A549 (cell line): ENCODE measurements around the gene PECR. TPM values are rescaled to one million over a fixed set of nuclear protein-coding genes. Genes with fewer than 3 reads are reported as not detected.
A peak's percentile ranks its signal among the peaks of the same experiment; 100 is the strongest.

Experiments
- ATAC-seq, 2 experiments: fragments of 200-7000 bp in 1 of 2; fragments of >200 bp in 1 of 2; cut with Nextera tagmentation in 1 of 2; cut with Tn5 transposase in 1 of 2; 3 replicates each; pipeline versions ENCODE4 v1.8.0 to v1.9.1; 2018 to 2020; ENCODE audit warnings: mild to moderate bottlenecking in 1 of 2, moderate library complexity in 1 of 2
- CTCF ChIA-PET: fragments of 300-600 bp; sonication (Branson Sonifier 250); formaldehyde crosslinking; extraction: SDS; loops from one replicate; lab custom pipeline; 2021; ENCODE audit warnings: antibody characterized with exemption, inconsistent platforms; lab: Yijun Ruan, JAX
- POLR2A ChIA-PET: fragments of 350-600 bp; formaldehyde crosslinking; extraction: SDS; loops from one replicate; lab custom pipeline; 2021; ENCODE audit warnings: antibody characterized with exemption, inconsistent platforms; lab: Yijun Ruan, JAX
- DNase-seq, 2 experiments: peaks; one replicate each; pipeline versions ENCODE4 v3.0.0 to v3.0.0-alpha.2; 2011 to 2016; ENCODE audit warnings: low read depth in 1 of 2, low spot score in 1 of 2
- FAIRE-seq: peaks from 2 replicates; lab custom pipeline; 2011; peaks lifted over from hg19 to GRCh38; lab: Jason Lieb, UNC
- H3K27ac ChIP-seq, 2 experiments: fragments of >200 bp; sonication (Bioruptor Twin); formaldehyde crosslinking; 3 replicates each; pipeline ENCODE4 v1.5.1; 2016 to 2017
- H3K4me1 ChIP-seq: fragments of >200 bp; sonication (Bioruptor Twin); formaldehyde crosslinking; 3 replicates; pipeline ENCODE4 v1.6.1; 2016
- H3K4me2 ChIP-seq: fragments of >200 bp; sonication (Bioruptor Twin); formaldehyde crosslinking; 3 replicates; pipeline ENCODE4 v1.6.1; 2016
- H3K4me3 ChIP-seq: fragments of >200 bp; sonication (Bioruptor Twin); formaldehyde crosslinking; 3 replicates; pipeline ENCODE4 v1.5.1; 2016
- H3K9me3 ChIP-seq: fragments of >200 bp; sonication (Bioruptor Twin); formaldehyde crosslinking; 3 replicates; pipeline ENCODE4 v1.6.1; 2016
- BHLHE40 ChIP-seq: IDR thresholded peaks from 2 replicates; pipeline ENCODE4 v1.6.1; 2012; ENCODE audit warnings: low read depth, low read length, inconsistent platforms
- EP300 ChIP-seq, 2 experiments: fragments of >200 bp; sonication (Bioruptor Twin); formaldehyde crosslinking; IDR thresholded peaks; 2 replicates in 1 of 2; 3 replicates in 1 of 2; pipeline ENCODE4 v1.6.1; 2016 to 2017
- HOXB5 ChIP-seq: fragments of 250-450 bp; sonication (Bioruptor Pico); IDR thresholded peaks from 2 replicates; pipeline ENCODE4 v1.5.0; 2020; ENCODE audit warnings: mild to moderate bottlenecking, moderate library complexity
- KDM1A ChIP-seq: fragments of 200-600 bp; sonication (generic); IDR thresholded peaks from 2 replicates; pipeline ENCODE4 v1.6.1; 2016; ENCODE audit warnings: low read depth, mild to moderate bottlenecking
- KDM5A ChIP-seq: fragments of 200-600 bp; sonication (generic); IDR thresholded peaks from 2 replicates; pipeline ENCODE4 v1.6.1; 2016; ENCODE audit warnings: antibody characterized with exemption, mild to moderate bottlenecking
- MAZ ChIP-seq: fragments of 150-350 bp; IDR thresholded peaks from 2 replicates; pipeline ENCODE4 v1.6.1; 2014; ENCODE audit warnings: antibody characterized with exemption, low read depth, low read length, borderline replicate concordance
- MYC ChIP-seq: IDR thresholded peaks from 2 replicates; pipeline ENCODE4 v1.6.1; 2012; ENCODE audit warnings: mild to moderate bottlenecking, inconsistent platforms, low read length, improper control_type of control experiment, borderline replicate concordance
- NFE2L2 ChIP-seq: fragments of 150-350 bp; conservative IDR thresholded peaks from 2 replicates; pipeline ENCODE4 v1.6.1; 2014; ENCODE audit warnings: low read length
- NR3C1 ChIP-seq: fragments of >200 bp; sonication (Bioruptor Twin); formaldehyde crosslinking; IDR thresholded peaks from 3 replicates; pipeline ENCODE4 v1.6.1; 2017
- POLR2A ChIP-seq: IDR thresholded peaks from 2 replicates; pipeline ENCODE4 v1.6.1; 2012; ENCODE audit warnings: mild to moderate bottlenecking, low read length
- RAD21 ChIP-seq, 2 experiments: fragments of >200 bp in 1 of 2; sonication (Bioruptor Twin) in 1 of 2; formaldehyde crosslinking in 1 of 2; IDR thresholded peaks in 1 of 2; conservative IDR thresholded peaks in 1 of 2; 2 replicates in 1 of 2; 3 replicates in 1 of 2; pipeline ENCODE4 v1.6.1; 2012 to 2018; ENCODE audit warnings: inconsistent platforms in 1 of 2
- RNF2 ChIP-seq: fragments of 200-600 bp; sonication (generic); IDR thresholded peaks from 2 replicates; pipeline ENCODE4 v1.6.1; 2016; ENCODE audit warnings: low read depth, mild to moderate bottlenecking, antibody characterized with exemption, moderate library complexity, borderline replicate concordance
- SMC3 ChIP-seq: fragments of >200 bp; sonication (Bioruptor Twin); formaldehyde crosslinking; IDR thresholded peaks from 3 replicates; pipeline ENCODE4 v1.6.1; 2018; ENCODE audit warnings: inconsistent platforms
- SREBF2 ChIP-seq: fragments of 450-650 bp; IDR thresholded peaks from 2 replicates; pipeline ENCODE4 v1.6.1; 2014; ENCODE audit warnings: mild to moderate bottlenecking, moderate library complexity
- ZSCAN20 ChIP-seq: fragments of 250-450 bp; sonication (Bioruptor Pico); IDR thresholded peaks from 2 replicates; pipeline ENCODE4 v1.8.0; 2022; ENCODE audit warnings: mild to moderate bottlenecking, moderate library complexity
- WGBS: methylation state at CpG from one replicate; pipeline ENCODE4 v1.1.6; 2017; ENCODE audit errors: missing lambda C conversion rate; 5-methylcytosine and 5-hydroxymethylcytosine counted together
- polyA plus RNA-seq, 4 experiments: library from polyadenylated mRNA; depleted of rRNA in 3 of 4; stranded (reverse); fragments of >200 nt; fragmentation: RNase III in 1 of 4; extraction: RNeasy Plus Mini Kit Qiagen cat#74134 plus additional on column Dnase treatment in 1 of 4; gene quantifications; 2 replicates in 3 of 4; 3 replicates in 1 of 4; pipeline ENCODE4 v1.2.3, GENCODE V29; 2011 to 2017
- TF ChIP-seq, protein P1 (sequence below): fragments of 450-650 bp; IDR thresholded peaks from 2 replicates; pipeline ENCODE4 v1.6.1; 2014; ENCODE audit warnings: antibody characterized with exemption
- TF ChIP-seq, protein P2 (sequence below): fragments of 250-450 bp; sonication (Bioruptor Pico); IDR thresholded peaks from 2 replicates; pipeline ENCODE4 v1.5.0; 2020; ENCODE audit warnings: low read depth, mild to moderate bottlenecking, moderate library complexity
- TF ChIP-seq, protein P3 (sequence below): fragments of >200 bp; sonication (Bioruptor Twin); formaldehyde crosslinking; IDR thresholded peaks from 3 replicates; pipeline ENCODE4 v1.5.1; 2016
- TF ChIP-seq, protein P4 (sequence below): IDR thresholded peaks from 2 replicates; pipeline ENCODE4 v1.6.1; 2012

PECR gene
- polyA plus RNA-seq, 2 of the 4 experiments (the other 2 are of a cell fraction) = 16.8 to 39.9 TPM

DNA sequence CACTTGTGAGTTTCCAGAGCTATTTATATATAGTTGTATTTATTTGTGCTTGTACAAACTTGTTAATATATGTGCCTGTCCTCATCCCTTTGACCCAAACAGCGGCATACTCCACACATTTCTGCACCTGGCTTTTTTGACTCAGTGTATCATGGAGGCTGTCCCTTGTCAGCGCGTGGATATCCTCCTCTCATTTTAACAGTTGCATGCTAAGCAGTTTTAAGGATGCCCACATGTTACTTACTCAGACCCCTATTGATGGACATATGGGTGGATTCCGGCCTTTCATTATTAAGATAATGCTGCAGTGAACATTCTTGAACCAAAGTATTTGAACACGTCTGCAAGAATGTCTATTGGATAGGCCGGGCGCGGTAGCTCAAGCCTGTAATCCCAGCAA, 67.6 kb downstream of the PECR start:
- ChIA-PET CTCF (interaction anchor here (0.7 to 3.0 kb wide), 5 partner anchors 9 to 73 kb away, joined by 3 to 16 read pairs (median 3); no protein-coding TSS in a partner anchor), POLR2A (no interaction called here)
- Histone ChIP-seq H3K27ac (peak overlapping the region in 1 of 2 experiments; percentile 91; a peak in 4 of 6 replicates), H3K4me3 (no peak overlapping the region), H3K4me1 (peaks cover 22% of the 10 kb centered on the region), H3K4me2 (peak overlapping the region; percentile 81), H3K9me3 (no peaks in the 10 kb centered on the region)
- no peak for DNase-seq
- WGBS = 92% methylated on average over 8 of the region's 8 CpGs
- no peak for ATAC-seq
- FAIRE-seq = no peak
- TF ChIP-seq SREBF2 (no peak), KDM1A (no peak), EP300 (IDR thresholded peaks at IDR 0.05) (no peak), NFE2L2 (no peak), RNF2 (no peak), MAZ (no peak), KDM5A (no peak), ZSCAN20 (no peak), NR3C1 (no peak)
- TF ChIP-seq, protein P1, sequence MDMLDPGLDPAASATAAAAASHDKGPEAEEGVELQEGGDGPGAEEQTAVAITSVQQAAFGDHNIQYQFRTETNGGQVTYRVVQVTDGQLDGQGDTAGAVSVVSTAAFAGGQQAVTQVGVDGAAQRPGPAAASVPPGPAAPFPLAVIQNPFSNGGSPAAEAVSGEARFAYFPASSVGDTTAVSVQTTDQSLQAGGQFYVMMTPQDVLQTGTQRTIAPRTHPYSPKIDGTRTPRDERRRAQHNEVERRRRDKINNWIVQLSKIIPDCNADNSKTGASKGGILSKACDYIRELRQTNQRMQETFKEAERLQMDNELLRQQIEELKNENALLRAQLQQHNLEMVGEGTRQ = no peak
- TF ChIP-seq, protein P2, sequence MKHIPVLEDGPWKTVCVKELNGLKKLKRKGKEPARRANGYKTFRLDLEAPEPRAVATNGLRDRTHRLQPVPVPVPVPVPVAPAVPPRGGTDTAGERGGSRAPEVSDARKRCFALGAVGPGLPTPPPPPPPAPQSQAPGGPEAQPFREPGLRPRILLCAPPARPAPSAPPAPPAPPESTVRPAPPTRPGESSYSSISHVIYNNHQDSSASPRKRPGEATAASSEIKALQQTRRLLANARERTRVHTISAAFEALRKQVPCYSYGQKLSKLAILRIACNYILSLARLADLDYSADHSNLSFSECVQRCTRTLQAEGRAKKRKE (CRISPR knock-in tag) = no peak

DNA sequence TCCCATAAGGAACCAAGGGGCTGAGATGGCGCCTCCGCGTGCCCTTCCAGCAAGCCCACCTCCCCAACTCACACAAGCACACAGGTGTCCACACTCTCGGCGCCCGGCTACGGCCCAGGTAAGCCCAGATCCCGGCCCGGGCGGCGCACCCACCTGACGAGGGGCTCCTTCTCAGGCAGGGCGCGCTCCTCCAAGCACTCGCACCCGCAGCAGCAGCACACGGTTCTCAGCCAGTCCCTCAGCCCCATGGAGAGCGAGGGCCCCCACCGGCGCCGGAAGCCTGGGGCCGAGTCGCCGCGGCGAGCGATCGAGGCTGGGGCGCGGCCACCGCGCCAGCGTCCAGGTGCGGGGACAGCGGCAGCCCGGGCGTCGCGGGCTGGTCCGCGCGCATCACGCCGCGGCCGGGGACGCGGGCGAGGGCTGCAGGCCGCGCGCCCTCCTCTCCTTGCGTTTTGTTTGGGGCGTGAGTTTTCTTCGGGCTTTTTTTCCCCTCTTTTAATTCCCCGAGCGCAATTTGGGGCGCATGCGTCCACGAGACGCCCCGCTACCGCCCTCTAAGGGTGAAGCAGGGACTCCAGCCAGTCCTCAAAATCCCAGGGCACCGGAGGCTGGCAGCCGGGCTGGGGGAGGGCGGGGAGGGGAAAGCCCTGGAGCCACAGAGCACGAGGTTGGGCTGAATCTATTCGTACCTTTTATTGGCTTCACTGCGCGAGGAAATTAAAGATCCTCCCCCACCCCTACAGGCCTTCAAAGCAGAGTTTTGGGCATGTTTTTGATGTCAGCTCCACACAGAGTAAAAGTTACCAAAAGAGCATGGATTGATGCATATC, 68.3 kb downstream of the PECR start, which contains the start of gene MREG:
Gene MREG, minus strand, starts transcription at position 472 of the 830 bp plus-strand sequence. Its CDS starts 224 bp downstream, at position 248.
- H3K27ac ChIP-seq = peak within 1 kb of the TSS; percentile 75 to 91
- H3K4me2 ChIP-seq = peak within 1 kb of the TSS; percentile 81
- under 1% methylated on average over 24 of the region's 70 CpGs for WGBS
- H3K9me3 ChIP-seq = no peaks in the 10 kb centered on the region
- POLR2A ChIA-PET = no interaction called here
- FAIRE-seq (no peak), DNase-seq (peak; percentile 76 to 91), ATAC-seq (peak; percentile 88)
- H3K4me1 ChIP-seq = peaks cover 22% of the 10 kb centered on the region
- CTCF ChIA-PET = interaction anchor here (0.6 to 4.8 kb wide), 11 partner anchors 8 to 72 kb away, joined by 3 to 28 read pairs (median 3); no protein-coding TSS in a partner anchor
- TF ChIP-seq BHLHE40 = no peak
- no peak for TF ChIP-seq NR3C1
- no peak for TF ChIP-seq HOXB5 (CRISPR knock-in tag)
- TF ChIP-seq MYC = peak; percentile 69; the same call in 1 of the 2 replicates
- TF ChIP-seq, protein P3, sequence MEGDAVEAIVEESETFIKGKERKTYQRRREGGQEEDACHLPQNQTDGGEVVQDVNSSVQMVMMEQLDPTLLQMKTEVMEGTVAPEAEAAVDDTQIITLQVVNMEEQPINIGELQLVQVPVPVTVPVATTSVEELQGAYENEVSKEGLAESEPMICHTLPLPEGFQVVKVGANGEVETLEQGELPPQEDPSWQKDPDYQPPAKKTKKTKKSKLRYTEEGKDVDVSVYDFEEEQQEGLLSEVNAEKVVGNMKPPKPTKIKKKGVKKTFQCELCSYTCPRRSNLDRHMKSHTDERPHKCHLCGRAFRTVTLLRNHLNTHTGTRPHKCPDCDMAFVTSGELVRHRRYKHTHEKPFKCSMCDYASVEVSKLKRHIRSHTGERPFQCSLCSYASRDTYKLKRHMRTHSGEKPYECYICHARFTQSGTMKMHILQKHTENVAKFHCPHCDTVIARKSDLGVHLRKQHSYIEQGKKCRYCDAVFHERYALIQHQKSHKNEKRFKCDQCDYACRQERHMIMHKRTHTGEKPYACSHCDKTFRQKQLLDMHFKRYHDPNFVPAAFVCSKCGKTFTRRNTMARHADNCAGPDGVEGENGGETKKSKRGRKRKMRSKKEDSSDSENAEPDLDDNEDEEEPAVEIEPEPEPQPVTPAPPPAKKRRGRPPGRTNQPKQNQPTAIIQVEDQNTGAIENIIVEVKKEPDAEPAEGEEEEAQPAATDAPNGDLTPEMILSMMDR = peak; percentile 73
- TF ChIP-seq, protein P4, sequence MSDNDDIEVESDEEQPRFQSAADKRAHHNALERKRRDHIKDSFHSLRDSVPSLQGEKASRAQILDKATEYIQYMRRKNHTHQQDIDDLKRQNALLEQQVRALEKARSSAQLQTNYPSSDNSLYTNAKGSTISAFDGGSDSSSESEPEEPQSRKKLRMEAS = peak; percentile 12; the same call in 1 of the 2 replicates
- no peak for TF ChIP-seq SREBF2
- TF ChIP-seq RAD21 (conservative IDR thresholded peaks at IDR 0.05 in 1 of 2, IDR thresholded peaks at IDR 0.05 in 1 of 2) = peak; percentile 28 to 37; a peak in 3 of 5 replicates
- no peak for TF ChIP-seq POLR2A
- TF ChIP-seq SMC3 = peak; percentile 56
- peak within 1 kb of the TSS; percentile 70 for H3K4me3 ChIP-seq
